Activated CD4-positive, alpha-beta T cell treated with anti-CD3 and anti-CD28 coated beads for 36 hours (primary cell): Measurements from ENCODE around the gene BCL3. TPM values are rescaled to one million over a fixed set of nuclear protein-coding genes. Genes with fewer than 3 reads are reported as not detected.
A peak's percentile ranks its signal among the peaks of the same experiment; 100 is the strongest.
"Not testable (repeated sequence)": the region's sequence is repeated elsewhere in the genome, so short reads cannot be mapped to it uniquely, and the experiment has no call there.

Source experiments
- ATAC-seq: fragments of 200-7000 bp; cut with Tn5 transposase; one replicate; pipeline ENCODE4 v1.10.0; 2021; ENCODE audit warnings: mild to moderate bottlenecking, moderate library complexity
- CTCF ChIA-PET: fragments of 350-600 bp; sonication (Branson Sonifier 250); formaldehyde crosslinking; loops from one replicate; lab custom pipeline; 2021; ENCODE audit warnings: antibody characterized with exemption; lab: Charles Lee
- POLR2A ChIA-PET: fragments of 350-600 bp; sonication (Branson Sonifier 250); formaldehyde crosslinking; loops from one replicate; lab custom pipeline; 2021; ENCODE audit warnings: antibody characterized with exemption, inconsistent platforms; lab: Charles Lee
- DNase-seq: peaks from one replicate; pipeline ENCODE4 v3.0.0-alpha.2; 2020
- H3K27ac Mint-ChIP-seq: one replicate; pipeline ENCODE4 v1.8.0; 2021; ENCODE audit warnings: mixed read lengths
- H3K27me3 Mint-ChIP-seq: one replicate; pipeline ENCODE4 v1.8.0; 2021; ENCODE audit warnings: mixed read lengths
- H3K36me3 Mint-ChIP-seq: one replicate; pipeline ENCODE4 v1.8.0; 2021; ENCODE audit warnings: low read depth, mixed read lengths
- H3K4me1 Mint-ChIP-seq: one replicate; pipeline ENCODE4 v1.8.0; 2021; ENCODE audit warnings: mixed read lengths
- H3K4me3 Mint-ChIP-seq: one replicate; pipeline ENCODE4 v1.8.0; 2021; ENCODE audit warnings: mild to moderate bottlenecking, moderate library complexity, mixed read lengths
- H3K9me3 Mint-ChIP-seq: one replicate; pipeline ENCODE4 v1.8.0; 2021; ENCODE audit warnings: low read depth, mixed read lengths
- intact Hi-C, 2 experiments: fragments of 100-400 bp; cut with DNase I in 1 of 2; cut with micrococcal nuclease in 1 of 2; formaldehyde crosslinking; loops; one replicate each; pipeline versions ENCODE4 v1.14.2 to v1.15.1; 2022 to 2024; cut with DNase I, micrococcal nuclease
- total RNA-seq, 2 experiments: library from RNA; stranded (reverse); gene quantifications; one replicate each; pipeline ENCODE4 v1.2.3, GENCODE V29; 2021

BCL3 gene
- total RNA-seq, 2 experiments from 2014 or later: 56.2 to 81.5 TPM

DNA sequence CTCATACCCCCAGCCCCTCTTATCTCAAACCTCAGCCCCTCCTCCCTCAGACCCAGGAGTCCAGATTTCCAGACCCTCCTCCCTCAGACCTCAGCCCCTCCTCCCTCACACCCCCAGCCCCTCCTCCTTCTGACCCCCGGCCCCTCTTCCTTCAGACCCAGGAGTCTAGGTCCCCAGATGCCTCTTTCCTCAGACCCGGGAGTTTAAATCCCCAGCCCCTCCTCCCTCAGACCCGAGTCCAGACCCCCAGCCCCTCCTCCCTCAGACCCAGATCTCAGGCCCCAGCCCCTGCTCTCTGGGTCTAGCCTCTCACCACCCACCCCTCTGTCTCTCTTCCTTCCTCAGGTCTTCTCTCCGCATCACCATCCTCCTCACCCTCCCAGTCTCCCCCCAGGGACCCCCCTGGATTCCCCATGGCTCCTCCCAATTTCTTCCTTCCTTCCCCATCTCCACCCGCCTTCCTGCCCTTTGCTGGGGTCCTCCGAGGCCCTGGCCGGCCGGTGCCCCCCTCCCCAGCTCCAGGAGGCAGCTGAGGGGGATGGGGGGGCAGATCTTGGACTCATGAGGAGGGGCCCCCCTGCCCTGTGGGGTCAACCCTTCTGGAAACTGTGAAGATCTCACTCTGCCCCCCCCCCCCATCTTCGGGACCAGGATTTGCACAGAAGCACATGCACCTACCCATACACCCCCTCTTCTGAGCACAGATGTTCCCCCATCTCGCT, 10.7 kb downstream of the BCL3 start:
- intact Hi-C loops: loop anchor here in 1 of 2 experiments (10.0 kb wide), 1 partner anchor 1846 kb away; the partner anchor contains the start of gene CALM3
- DNase-seq (no peak), ATAC-seq (no peak)
- Mint-ChIP-seq H3K9me3 (no peaks in the 10 kb centered on the region), H3K36me3 (peaks cover 55% of the 10 kb centered on the region), H3K4me3 (no peak overlapping the region), H3K27ac (no peak overlapping the region), H3K27me3 (no peaks in the 10 kb centered on the region), H3K4me1 (peaks cover 51% of the 10 kb centered on the region)
- ChIA-PET POLR2A (no interaction called here), CTCF (no interaction called here)

DNA sequence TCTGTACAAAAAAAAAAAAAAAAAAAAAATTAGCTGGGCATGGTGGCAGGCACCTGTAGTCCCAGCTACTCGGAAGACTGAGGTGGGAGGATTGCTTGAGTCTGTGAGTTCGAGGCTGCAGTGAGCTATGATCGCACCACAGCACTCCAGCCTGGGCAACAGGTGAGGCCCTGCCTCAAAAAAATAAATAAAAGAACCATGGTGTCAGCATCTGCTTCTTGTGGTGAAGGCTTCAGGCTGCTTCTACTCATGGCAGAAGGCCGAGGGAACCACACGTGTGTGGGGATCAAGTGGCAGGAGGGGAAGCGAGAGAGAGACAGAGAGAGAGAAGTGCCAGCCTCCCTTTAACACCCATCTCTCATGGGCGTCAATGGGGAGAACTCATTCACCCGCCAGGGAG, 13.5 kb downstream of the BCL3 start:
- intact Hi-C loops: no loop called here
- Mint-ChIP-seq H3K9me3 (no peaks in the 10 kb centered on the region), H3K27me3 (no peaks in the 10 kb centered on the region), H3K36me3 (peaks cover 32% of the 10 kb centered on the region), H3K4me3 (no peak overlapping the region), H3K4me1 (peaks cover 35% of the 10 kb centered on the region), H3K27ac (peak overlapping the region; percentile 61)
- DNase-seq: no peak
- CTCF ChIA-PET: no interaction called here
- no peak for ATAC-seq
- POLR2A ChIA-PET: no interaction called here

DNA sequence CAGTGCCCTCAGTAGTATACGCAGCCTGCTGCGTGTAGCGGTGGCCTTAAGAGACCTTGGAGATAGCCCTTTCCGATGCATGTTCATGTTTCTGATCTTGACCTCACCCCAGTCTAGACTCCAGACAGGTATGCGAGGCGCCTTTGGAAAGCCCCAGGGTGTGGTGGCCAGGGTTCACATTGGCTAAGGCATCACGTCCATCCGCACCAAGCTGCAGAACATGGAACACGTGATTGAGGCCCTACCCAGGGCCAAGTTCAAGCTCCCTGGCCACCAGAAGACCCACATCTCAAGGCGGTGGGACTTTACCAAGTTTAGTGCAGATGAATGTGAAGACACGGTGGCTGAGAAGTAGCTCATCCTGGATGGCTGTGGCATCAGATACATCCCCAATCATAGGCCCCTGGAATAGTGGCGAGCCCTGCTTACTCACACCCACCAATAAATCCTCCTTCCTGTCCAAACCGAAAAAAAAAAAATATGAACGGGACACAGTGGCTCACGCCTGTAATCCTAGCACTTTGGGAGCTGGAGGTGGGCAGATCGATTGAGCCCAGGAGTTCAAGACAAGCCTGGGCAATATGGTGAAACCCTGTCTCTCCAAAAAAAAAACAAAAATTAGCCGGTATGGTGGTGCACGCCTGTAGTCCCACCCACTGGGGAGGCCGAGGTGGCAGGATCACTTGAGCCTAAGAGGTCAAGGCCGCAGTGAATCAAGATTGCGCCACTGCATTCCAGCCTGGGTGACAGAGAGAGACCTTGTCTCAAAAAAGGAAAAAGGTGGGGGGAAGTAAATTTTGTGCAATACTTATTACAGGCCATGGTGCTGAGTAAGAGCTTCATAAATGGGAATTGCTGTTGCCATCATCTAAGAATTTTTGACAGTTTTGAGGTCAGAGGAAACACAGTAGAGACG, 16.8 kb downstream of the BCL3 start:
- ATAC-seq (no peak), DNase-seq (no peak)
- Mint-ChIP-seq H3K27me3 (no peaks in the 10 kb centered on the region), H3K4me1 (peaks cover 40% of the 10 kb centered on the region), H3K4me3 (no peak overlapping the region), H3K9me3 (peaks cover 4% of the 10 kb centered on the region), H3K36me3 (peaks cover 9% of the 10 kb centered on the region), H3K27ac (no peak overlapping the region)
- intact Hi-C loops: no loop called here
- POLR2A ChIA-PET: interaction anchor here (0.5 to 1.1 kb wide), 3 partner anchors 12 to 353 kb away, joined by 3 to 5 read pairs (median 4); no protein-coding TSS in a partner anchor
- CTCF ChIA-PET: interaction anchor here (1.0 to 10.0 kb wide), 4 partner anchors 10 to 111 kb away, joined by 3 to 288 read pairs (median 4); no protein-coding TSS in a partner anchor

GRCh38 chr19:44765949-44766335, 17.4 kb downstream of the BCL3 start:
- intact Hi-C loops: no loop called here
- Mint-ChIP-seq H3K4me1 (peaks cover 39% of the 10 kb centered on the region), H3K27me3 (no peaks in the 10 kb centered on the region), H3K9me3 (peaks cover 4% of the 10 kb centered on the region), H3K4me3 (no peak overlapping the region), H3K36me3 (peaks cover 4% of the 10 kb centered on the region), H3K27ac (no peak overlapping the region)
- CTCF ChIA-PET: interaction anchor here (1.0 to 10.0 kb wide), 4 partner anchors 11 to 111 kb away, joined by 3 to 288 read pairs (median 4); no protein-coding TSS in a partner anchor
- no peak for ATAC-seq
- POLR2A ChIA-PET: interaction anchor here (0.6 kb wide), 1 partner anchor 17 kb away, joined by 3 read pairs; no protein-coding TSS in a partner anchor
- DNase-seq: no peak

DNA sequence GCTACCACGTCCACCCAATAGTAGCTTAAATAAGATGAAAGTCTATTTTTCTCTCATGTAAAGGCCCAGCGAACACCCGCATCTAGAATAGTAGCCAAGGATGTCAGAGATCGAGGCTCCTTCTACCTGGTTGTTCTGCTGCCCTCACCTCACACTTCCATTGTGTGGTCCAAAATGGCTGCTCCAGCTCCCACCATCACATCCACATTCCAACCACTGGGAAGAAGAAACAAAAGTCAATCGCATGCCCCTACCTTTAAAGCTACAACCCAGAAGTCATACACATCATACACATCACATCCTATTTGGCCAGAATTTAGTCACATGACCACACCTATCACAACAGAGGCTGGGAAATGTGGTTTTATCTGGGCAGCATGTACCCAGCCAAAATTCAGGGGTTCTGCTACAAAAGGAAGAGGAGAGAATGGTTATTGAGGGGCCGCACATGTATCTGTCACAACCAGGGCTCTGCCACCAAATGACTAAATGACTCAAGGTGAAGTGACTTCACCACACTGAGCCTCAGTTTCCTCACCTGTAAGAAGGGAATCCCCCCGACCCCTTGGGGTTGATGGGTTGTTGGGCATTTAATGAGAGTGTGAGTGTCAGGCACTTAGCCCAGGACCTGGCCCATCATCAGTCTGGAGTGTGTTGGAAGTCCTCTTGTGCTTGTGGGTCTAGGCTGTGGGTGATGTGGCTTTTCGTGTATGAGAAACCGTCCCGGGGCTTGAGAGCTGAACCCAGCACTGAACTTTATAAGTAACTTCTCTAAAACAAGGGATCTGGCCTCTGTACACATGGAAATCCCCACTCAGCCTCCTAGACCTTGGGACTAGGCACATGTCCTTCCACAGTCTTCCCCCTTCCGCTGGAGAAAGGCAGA, 19.0 kb downstream of the BCL3 start:
- CTCF ChIA-PET: interaction anchor here (0.7 to 10.0 kb wide), 6 partner anchors 9 to 43 kb away, joined by 3 to 288 read pairs (median 4); no protein-coding TSS in a partner anchor

DNA sequence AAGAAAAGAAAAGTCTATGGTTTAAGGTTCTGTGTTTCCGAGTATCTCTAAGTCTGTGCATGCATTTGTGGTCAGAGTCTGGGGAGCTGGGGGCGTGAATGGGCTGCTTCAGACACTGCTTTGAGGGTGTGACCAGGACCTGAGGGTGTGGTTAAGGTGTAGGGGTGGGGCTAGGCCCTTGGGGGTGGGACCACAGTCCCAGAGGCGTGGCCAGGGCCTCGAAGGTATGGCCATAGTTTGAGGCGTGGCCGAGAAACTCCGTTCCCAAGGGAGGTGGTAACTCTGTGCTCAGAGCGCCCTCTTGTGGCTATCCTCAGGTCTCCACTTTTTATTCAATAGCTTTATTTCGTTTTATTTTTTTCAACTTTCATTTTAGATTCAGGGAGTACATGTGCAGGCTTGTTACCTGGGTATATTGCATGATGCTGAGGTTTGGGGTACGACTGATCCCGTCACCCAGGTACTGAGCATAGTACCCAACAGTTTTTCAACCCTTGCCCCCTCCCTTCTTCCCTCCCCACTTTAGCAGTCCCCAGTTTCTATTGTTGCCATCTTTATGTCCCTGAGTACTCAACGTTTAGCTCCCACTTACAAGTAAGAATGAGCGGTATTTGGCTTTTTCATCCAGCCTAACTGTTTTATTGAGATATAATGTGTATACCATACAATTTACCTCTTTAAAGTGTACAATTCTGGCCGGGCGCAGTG, 22.2 kb downstream of the BCL3 start:
- Mint-ChIP-seq H3K4me3 (peak overlapping the region; percentile 47), H3K27me3 (no peaks in the 10 kb centered on the region), H3K27ac (peak overlapping the region; percentile 77), H3K4me1 (peaks cover 30% of the 10 kb centered on the region), H3K9me3 (peaks cover 4% of the 10 kb centered on the region), H3K36me3 (no peaks in the 10 kb centered on the region)
- ChIA-PET CTCF (interaction anchor here (0.6 to 10.0 kb wide), 32 partner anchors 10 to 1830 kb away, joined by 3 to 288 read pairs (median 6); partner anchors contain the start of gene RELB), POLR2A (interaction anchor here (0.5 to 1.5 kb wide), 10 partner anchors 18 to 1242 kb away, joined by 3 to 20 read pairs (median 5); no protein-coding TSS in a partner anchor)
- peak; percentile 99 for DNase-seq
- intact Hi-C loops: loop anchor here (1.0 to 5.0 kb wide), 8 partner anchors 17 to 408 kb away; partner anchors contain the start of genes BLOC1S3 (in 1 of the 2) and TRAPPC6A (in 1 of the 2)
- ATAC-seq: peak; percentile 100

More for the DNA sequence above, 19.0 kb downstream of the BCL3 start:
- POLR2A ChIA-PET: interaction anchor here (0.9 kb wide), 1 partner anchor 10 kb away, joined by 3 read pairs; no protein-coding TSS in a partner anchor
- DNase-seq: peak; percentile 33
- Mint-ChIP-seq H3K36me3 (no peaks in the 10 kb centered on the region), H3K27ac (peak overlapping the region; percentile 37), H3K9me3 (peaks cover 4% of the 10 kb centered on the region), H3K4me3 (no peak overlapping the region), H3K4me1 (peaks cover 35% of the 10 kb centered on the region), H3K27me3 (no peaks in the 10 kb centered on the region)
- intact Hi-C loops: no loop called here
- ATAC-seq: no peak

- POLR2A ChIA-PET, H3K27ac Mint-ChIP-seq, H3K9me3 Mint-ChIP-seq, ATAC-seq, H3K36me3 Mint-ChIP-seq, H3K4me3 Mint-ChIP-seq, DNase-seq, H3K27me3 Mint-ChIP-seq: not testable (repeated sequence)
- intact Hi-C loops: loop anchor here in 1 of 2 experiments (5.0 kb wide), 1 partner anchor 185 kb away; no protein-coding TSS in a partner anchor
- CTCF ChIA-PET: interaction anchor here (1.3 to 10.0 kb wide), 7 partner anchors 12 to 108 kb away, joined by 3 to 288 read pairs (median 19); no protein-coding TSS in a partner anchor
- peaks cover 30% of the 10 kb centered on the region for H3K4me1 Mint-ChIP-seq
Measured at GRCh38 chr19:44772144-44772543, 23.6 kb downstream of the BCL3 start.

DNA sequence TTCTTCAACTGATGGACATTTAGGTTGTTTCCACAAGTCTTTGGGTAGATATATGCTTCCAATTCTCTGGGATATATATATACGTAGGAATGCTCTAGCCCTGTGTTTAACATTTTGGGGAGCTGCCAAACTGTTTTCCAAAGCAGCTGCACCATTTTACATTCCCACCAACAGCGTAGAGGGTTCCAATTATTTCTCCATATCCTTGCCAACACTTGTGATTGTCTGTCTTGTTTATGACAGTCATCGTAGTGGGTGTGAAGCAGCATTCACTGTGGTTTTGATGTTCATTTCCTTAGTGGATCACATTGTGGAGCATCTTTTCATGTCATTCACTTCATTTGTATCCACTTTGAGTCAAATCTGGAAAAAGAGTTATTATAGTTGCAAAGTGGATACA, 24.5 kb downstream of the BCL3 start:
- CTCF ChIA-PET: interaction anchor here (4.2 to 10.0 kb wide), 3 partner anchors 11 to 81 kb away, joined by 36 to 288 read pairs (median 66); no protein-coding TSS in a partner anchor
- no peak for DNase-seq
- ATAC-seq: no peak

GRCh38 chr19:44775676-44776240, 27.2 kb downstream of the BCL3 start:
- Mint-ChIP-seq H3K4me1 (peaks cover 5% of the 10 kb centered on the region), H3K36me3 (no peaks in the 10 kb centered on the region), H3K27ac (no peak overlapping the region), H3K4me3 (no peak overlapping the region), H3K9me3 (no peaks in the 10 kb centered on the region), H3K27me3 (no peaks in the 10 kb centered on the region)
- ChIA-PET POLR2A (no interaction called here), CTCF (interaction anchor here (1.2 to 6.3 kb wide), 2 partner anchors 53 to 84 kb away, joined by 5 to 66 read pairs; no protein-coding TSS in a partner anchor)
- no peak for DNase-seq
- intact Hi-C loops: no loop called here
- ATAC-seq: no peak

More for the DNA sequence above, 24.5 kb downstream of the BCL3 start:
- H3K36me3 Mint-ChIP-seq: no peaks in the 10 kb centered on the region
- peaks cover 4% of the 10 kb centered on the region for H3K9me3 Mint-ChIP-seq
- H3K27me3 Mint-ChIP-seq: no peaks in the 10 kb centered on the region
- intact Hi-C loops: loop anchor here in 1 of 2 experiments (5.0 kb wide), 1 partner anchor 186 kb away; no protein-coding TSS in a partner anchor
- POLR2A ChIA-PET: no interaction called here
- no peak overlapping the region for H3K27ac Mint-ChIP-seq
- peaks cover 21% of the 10 kb centered on the region for H3K4me1 Mint-ChIP-seq
- no peak overlapping the region for H3K4me3 Mint-ChIP-seq
